HG03159 (cell line): ENCODE measurements around the gene TSNAXIP1.
"Not testable (repeated sequence)": the region's sequence is repeated elsewhere in the genome, so short reads cannot be mapped to it uniquely, and the experiment has no call there.

Experiments
- ATAC-seq: cut with Tn5 transposase; IDR thresholded peaks from one replicate; pipeline ENCODE4 v1.9.1; 2021; ENCODE audit warnings: mild to moderate bottlenecking, moderate library complexity; ENCODE audit not compliant: unreplicated experiment

TSNAXIP1 gene

DNA sequence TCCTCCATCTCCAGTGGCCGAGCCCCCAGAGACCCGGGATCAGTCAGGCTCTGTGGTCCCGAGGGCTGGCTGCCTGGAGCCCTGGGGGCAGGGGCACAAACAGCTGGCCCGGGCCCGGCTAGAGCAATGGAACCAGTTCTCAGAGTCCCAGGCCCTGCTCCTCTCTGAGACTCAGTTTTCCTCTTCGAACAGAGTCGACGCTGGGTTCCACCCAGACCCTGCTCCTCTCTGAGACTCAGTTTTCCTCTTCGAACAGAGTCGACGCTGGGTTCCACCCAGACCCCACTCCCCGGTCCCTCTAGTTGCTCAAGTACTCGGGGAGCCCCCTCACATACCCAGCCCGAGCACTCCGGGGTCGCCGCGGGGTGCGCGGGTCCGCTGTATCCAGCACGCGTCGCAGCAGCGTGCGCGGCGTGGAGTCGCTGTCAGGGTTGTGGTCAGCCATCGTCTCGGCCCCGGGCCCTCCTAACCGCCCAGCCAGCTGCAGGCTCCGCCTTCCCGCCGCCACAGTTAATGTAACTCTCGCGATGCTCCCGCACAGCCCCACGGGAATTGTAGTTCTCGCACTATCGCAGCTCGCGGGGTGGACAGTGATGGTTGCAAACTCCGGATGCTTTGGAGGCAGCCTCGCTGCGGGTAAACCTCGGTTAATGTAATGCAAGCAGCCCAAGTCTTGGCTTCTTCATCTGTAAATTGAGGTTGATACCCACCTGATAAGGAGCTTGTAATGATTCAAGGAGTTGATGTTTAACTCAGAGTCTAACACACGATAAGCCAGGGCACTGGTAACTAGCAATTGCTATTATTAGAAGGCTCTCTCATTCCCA, 26.9 kb downstream of the TSNAXIP1 start:
- peak; percentile 96 for ATAC-seq

DNA sequence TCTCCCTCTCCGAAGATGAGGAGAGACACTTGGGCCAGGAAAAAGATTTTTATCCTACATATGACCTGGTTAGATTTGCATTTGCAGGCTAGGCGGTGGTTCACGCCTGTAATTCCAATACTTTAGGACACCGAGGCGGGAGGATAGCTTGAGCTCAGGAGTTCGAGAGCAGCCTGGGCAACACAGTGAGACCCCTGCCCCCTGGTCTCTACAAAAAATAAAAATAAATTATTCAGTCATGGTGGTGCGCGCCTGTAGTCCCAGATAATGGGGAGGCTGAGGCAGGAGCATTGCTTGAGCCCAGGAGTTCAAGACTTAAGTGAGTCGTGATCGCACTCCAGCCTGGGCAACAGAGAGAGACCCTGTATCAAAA, 27.5 kb downstream of the TSNAXIP1 start:
- no peak for ATAC-seq

- not testable (repeated sequence) for ATAC-seq
Measured at GRCh38 chr16:67837190-67837589, 30.5 kb downstream of the TSNAXIP1 start.

DNA sequence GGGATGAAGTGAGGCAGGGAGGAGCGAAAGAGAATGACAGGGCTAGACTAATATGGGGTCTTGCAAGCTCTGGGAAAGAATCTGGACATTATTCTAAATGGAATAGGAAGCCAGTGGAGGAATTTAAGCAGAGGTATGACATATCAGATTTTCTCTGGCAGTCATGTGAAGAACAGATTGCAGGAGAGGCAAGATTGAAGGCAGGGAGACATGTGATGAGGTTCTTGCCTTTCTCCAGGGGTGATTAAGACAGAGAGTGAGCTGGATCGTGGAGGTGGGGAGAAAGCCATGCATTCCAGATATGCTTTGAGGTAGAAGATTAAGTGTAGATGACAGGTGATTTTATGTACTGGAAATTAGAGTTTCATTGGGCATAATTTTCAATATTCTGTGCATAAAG, 31.1 kb downstream of the TSNAXIP1 start:
- ATAC-seq: no peak

DNA sequence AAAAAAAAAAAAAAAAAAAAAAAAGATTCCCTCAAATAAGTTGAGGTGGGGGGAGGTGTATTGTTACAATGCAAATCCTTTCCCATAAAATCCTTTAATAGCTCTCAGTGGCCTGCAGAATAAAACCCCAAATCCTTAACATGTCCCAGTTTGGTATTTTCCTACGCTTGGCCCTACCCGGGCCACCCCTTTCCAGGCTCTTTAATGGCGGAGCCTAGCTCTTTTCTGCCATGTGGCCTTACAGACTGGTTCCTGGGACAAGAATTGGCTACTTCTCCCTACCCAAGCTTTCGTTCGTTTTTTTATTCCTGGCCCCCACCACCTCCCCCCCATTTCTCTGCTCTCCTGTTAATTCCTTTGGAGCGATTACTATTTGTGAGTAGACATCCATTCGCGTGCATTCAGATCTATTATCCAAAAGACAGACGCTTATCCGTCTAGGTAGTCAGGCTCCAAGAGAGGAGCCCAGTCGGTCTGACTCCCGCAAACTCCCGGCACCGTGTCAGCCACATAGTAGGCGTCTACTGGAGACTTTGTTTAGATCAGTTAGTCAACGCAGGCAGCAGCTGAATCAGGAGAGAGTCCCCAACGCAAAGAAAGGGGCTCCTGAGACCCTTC, 34.6 kb downstream of the TSNAXIP1 start:
- ATAC-seq: no peak

DNA sequence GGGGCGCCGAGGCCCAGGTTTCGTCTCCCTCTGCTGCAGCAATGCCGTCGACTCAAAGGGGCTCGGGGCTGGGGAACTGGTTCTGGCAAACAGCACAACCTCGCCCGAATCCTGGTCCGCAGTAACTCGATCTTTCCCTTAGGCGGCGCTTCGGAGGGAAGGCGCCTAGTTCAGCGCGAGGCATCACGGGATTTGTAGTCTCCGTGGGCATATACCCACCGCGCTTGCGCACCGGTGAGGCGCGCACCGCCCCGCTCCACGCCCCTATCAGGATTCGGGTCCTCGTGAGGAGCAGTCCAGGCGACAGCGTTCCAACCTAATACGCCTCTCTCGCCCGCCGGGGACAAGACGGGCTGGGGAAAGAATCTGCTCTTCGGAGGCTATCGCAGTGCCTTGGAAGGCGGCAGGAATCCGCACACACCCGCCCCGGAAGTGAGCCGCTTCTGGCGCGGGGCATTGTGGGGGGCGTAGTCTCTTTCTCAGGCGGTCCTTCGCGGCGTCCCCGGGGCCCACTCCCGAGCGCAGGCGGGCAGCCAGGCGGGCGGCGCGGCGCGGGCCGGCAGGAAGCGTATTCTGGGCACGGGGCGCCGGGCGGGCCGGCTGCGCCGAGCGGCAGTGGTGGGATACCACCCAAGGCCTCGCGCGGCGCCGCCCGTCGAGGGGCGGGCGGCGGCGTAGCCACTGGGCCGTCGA, 35.3 kb downstream of the TSNAXIP1 start, which contains the start of gene THAP11:
Gene THAP11 (plus strand): TSS at position 505 of the 693 bp plus-strand sequence. CDS start 235 bp downstream, outside the sequence.
- ATAC-seq: peak; percentile 53

- peak; percentile 4 for ATAC-seq
Measured at GRCh38 chr16:67842509-67843342, 36.0 kb downstream of the TSNAXIP1 start.

- ATAC-seq: no peak
Measured at GRCh38 chr16:67843343-67843765, 36.7 kb downstream of the TSNAXIP1 start.

- ATAC-seq: no peak
Measured at GRCh38 chr16:67844497-67844896, 37.8 kb downstream of the TSNAXIP1 start.

DNA sequence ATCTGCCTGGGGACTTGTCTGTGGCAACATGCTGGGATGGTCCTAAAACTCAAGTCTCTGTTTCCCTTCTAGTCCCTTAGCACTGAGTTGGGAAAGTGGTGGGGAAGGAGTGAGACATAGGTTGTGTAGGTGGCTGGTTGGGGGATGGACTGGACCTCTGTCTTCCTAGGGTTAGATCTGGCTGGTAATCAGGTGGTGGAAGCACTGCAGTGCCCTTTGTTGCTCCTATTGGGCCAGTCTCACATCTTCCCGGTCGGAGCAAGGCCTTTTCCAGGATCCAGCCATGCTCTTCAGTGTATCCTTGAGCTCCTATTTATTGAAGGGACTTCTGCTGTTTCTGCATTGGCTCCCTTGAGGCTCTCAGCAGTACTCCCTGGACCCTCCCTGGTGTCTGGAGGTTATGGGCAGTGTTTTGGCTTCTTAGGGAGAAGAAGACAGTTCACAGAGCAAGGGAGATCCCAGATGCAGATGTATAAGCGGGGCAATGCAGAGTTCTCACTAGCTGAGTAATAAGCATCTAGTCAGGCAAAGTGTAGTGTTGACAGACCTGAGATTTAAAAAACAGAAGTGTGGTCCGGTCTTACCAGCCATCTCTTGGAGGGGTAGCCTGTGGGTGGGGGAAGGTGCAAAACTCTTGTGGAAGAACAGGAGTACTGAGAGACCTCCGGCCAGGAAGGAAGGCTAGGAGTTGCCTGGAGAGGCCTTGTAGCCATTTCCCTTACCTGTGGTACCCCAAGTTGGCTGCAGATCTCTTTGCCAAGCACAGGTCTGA, 38.8 kb downstream of the TSNAXIP1 start:
- ATAC-seq: no peak

- no peak for ATAC-seq
Measured at GRCh38 chr16:67846063-67846319, 39.3 kb downstream of the TSNAXIP1 start.

GRCh38 chr16:67846320-67847063, 39.8 kb downstream of the TSNAXIP1 start, which contains the start of gene NUTF2:
Gene NUTF2 (plus strand): TSS chr16:67846933. CDS start chr16:67865131, 18,198 bp downstream.
- ATAC-seq: peak; percentile 56

GRCh38 chr16:67847064-67847861, 40.6 kb downstream of the TSNAXIP1 start, which contains the start of gene CENPT:
Gene CENPT (minus strand): TSS chr16:67847693. CDS start chr16:67833859, 13,834 bp downstream.
- ATAC-seq: peak; percentile 44

DNA sequence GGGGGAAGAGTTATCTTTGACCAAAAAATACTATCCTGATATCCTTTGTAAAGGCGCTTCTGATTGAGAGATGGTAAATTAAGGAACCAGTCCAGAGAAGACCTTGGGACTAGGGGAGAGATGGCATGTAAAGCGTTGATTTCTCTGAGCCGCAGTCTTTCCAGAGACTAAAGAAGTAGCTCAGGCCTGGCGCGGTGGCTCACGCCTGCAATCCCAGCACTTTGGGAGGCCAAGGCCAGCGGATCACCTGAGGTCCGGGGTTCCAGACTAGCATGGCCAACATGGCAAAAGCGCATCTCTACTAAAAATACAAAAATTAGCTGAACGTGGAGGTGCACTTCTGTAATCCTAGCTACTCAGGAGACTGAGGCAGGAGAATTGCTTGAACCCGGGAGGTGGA, 41.4 kb downstream of the TSNAXIP1 start:
- ATAC-seq: no peak

DNA sequence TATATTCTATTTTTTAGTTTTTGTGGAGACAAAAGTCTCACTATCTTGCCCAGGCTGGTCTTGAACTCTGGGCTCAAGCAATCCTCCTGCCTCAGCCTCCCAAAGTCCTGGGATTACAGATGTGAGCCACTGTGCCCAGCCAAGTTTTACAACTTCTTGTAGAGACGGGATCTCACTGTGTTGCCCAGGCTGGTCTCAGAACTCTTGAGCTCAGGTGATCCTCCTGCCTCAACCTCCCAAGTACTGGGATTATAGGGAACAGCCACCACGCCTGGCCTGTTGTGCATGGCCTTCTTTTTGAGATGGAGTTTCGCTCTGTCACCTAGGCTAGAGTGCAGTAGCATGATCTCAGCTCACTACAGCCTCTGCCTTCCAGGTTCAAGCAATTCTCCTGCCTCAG, 47.0 kb downstream of the TSNAXIP1 start:
- ATAC-seq: no peak

DNA sequence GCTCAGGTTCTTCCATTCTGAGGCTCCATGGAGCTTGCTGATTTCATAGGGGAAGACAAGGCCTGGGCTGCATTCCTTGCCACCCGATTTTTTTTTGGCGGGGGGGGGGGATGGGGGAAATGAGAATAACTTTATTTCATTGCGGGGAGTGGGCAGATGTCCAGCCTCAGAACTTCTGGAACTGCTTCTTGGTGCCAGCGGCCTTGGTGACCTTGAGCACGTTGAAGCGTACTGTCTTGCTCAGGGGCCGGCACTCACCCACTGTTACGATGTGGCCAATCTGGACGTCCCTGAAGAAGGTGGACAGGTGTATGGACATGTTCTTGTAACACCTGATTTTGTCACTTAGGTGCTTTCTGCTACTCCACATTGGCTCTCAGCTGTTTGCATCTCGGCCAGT, 49.1 kb downstream of the TSNAXIP1 start:
- ATAC-seq: no peak

- ATAC-seq: no peak
Measured at GRCh38 chr16:67856927-67857546, 50.3 kb downstream of the TSNAXIP1 start.
